SK-N-SH treated with all-trans-retinoic acid at 6 μM for 48 hours (cell line): Measurements from ENCODE around the gene SOAT2.

Experiments
- ISL1 ChIP-seq: fragments of 250-450 bp; sonication (Bioruptor Pico); IDR thresholded peaks from 2 replicates; pipeline ENCODE4 v2.1.2; 2022; ENCODE audit warnings: mild to moderate bottlenecking, moderate library complexity
- ZFP3 ChIP-seq: fragments of 250-450 bp; sonication (Bioruptor Pico); IDR thresholded peaks from 2 replicates; pipeline ENCODE4 v1.5.0; 2020; ENCODE audit warnings: mild to moderate bottlenecking, moderate library complexity
- ZNF565 ChIP-seq: fragments of 450-650 bp; formaldehyde crosslinking; conservative IDR thresholded peaks from 2 replicates; pipeline ENCODE4 v1.5.0; 2020; ENCODE audit warnings: low read depth, mild to moderate bottlenecking, moderate library complexity
- TF ChIP-seq, protein P1 (sequence below): fragments of 250-450 bp; sonication (Bioruptor Pico); IDR thresholded peaks from 2 replicates; pipeline ENCODE4 v1.5.1; 2020; ENCODE audit warnings: low read depth, mild to moderate bottlenecking, moderate library complexity
- TF ChIP-seq, protein P2 (sequence below): fragments of 250-450 bp; sonication (Bioruptor Pico); IDR thresholded peaks from 2 replicates; pipeline ENCODE4 v1.8.0; 2020; ENCODE audit warnings: mild to moderate bottlenecking, moderate library complexity, borderline replicate concordance

DNA sequence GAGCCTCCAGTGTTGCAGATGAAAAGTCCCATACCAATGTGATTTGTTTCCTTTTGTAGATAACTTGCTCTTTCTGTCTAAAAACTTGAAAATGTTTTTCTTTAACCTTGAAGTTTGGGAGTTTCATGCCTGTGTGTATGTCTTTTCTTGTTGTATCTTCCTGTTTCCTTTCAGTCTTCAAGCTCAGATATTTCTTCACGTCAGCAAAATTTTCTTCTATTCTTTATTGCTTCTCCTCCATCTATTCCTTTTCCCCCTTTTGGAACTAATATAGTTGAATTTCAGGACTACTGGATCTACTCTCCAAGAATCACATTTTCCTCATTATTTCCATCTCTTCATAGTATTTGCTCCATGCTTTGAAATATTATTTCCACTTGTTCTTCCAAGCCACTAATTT lies 23.9 kb downstream of the SOAT2 start:
- TF ChIP-seq, protein P1, sequence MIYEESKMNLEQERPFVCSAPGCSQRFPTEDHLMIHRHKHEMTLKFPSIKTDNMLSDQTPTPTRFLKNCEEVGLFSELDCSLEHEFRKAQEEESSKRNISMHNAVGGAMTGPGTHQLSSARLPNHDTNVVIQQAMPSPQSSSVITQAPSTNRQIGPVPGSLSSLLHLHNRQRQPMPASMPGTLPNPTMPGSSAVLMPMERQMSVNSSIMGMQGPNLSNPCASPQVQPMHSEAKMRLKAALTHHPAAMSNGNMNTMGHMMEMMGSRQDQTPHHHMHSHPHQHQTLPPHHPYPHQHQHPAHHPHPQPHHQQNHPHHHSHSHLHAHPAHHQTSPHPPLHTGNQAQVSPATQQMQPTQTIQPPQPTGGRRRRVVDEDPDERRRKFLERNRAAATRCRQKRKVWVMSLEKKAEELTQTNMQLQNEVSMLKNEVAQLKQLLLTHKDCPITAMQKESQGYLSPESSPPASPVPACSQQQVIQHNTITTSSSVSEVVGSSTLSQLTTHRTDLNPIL (CRISPR knock-in tag), result no peak
- TF ChIP-seq ZFP3 (CRISPR knock-in tag) (no peak), ISL1 (no peak), ZNF565 (CRISPR knock-in tag) (no peak)
- TF ChIP-seq, protein P2, sequence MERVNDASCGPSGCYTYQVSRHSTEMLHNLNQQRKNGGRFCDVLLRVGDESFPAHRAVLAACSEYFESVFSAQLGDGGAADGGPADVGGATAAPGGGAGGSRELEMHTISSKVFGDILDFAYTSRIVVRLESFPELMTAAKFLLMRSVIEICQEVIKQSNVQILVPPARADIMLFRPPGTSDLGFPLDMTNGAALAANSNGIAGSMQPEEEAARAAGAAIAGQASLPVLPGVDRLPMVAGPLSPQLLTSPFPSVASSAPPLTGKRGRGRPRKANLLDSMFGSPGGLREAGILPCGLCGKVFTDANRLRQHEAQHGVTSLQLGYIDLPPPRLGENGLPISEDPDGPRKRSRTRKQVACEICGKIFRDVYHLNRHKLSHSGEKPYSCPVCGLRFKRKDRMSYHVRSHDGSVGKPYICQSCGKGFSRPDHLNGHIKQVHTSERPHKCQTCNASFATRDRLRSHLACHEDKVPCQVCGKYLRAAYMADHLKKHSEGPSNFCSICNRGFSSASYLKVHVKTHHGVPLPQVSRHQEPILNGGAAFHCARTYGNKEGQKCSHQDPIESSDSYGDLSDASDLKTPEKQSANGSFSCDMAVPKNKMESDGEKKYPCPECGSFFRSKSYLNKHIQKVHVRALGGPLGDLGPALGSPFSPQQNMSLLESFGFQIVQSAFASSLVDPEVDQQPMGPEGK (CRISPR knock-in tag), result no peak
